Fibroblast of peridontal ligament (primary cell): Measurements from ENCODE around the gene SLC37A3.
"Not testable (repeated sequence)": the region's sequence is repeated elsewhere in the genome, so short reads cannot be mapped to it uniquely, and the experiment has no call there.

Experiments used
- DNase-seq: peaks from one replicate; pipeline ENCODE4 v3.0.0-alpha.2; 2010; ENCODE audit errors: extremely low read depth

The SLC37A3 gene

GRCh38 chr7:140314573-140315480 lies 83.5 kb downstream of the SLC37A3 start:
- peak; percentile 20 for DNase-seq

DNA sequence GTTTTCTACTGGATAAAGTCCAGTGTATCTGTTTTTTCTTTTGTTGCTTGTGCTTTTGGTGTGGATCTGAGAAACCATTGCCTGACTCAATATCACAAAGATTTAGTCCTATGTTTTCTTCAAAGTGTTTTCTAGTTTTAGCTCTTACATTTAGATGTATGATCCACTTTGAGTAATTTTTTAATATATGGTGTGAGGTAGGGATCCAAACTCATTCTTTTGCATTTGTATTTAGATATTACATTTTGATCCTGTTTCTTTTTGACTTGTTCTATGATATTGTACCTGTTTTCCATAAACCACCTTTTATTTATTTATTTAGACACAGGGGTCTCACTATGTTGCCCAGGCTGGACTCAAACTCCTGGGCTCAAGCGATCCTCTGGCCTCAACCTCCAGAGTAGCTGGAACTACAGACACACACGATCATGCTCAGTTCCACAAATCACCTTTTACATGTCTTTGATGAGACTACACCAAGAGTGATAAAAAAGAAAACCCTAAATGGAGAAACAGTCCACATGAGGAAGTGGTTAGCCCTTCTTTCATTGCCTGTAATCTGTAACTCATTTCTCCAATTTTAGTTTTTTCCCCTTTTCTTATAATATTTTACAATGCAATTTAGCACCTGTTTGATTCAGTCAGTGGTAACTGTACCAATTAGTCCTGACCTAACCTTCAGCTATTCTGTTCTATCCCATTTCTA lies 86.0 kb downstream of the SLC37A3 start:
- no peak for DNase-seq

GRCh38 chr7:140311128-140311527 lies 87.2 kb downstream of the SLC37A3 start:
- DNase-seq: not testable (repeated sequence)

DNA sequence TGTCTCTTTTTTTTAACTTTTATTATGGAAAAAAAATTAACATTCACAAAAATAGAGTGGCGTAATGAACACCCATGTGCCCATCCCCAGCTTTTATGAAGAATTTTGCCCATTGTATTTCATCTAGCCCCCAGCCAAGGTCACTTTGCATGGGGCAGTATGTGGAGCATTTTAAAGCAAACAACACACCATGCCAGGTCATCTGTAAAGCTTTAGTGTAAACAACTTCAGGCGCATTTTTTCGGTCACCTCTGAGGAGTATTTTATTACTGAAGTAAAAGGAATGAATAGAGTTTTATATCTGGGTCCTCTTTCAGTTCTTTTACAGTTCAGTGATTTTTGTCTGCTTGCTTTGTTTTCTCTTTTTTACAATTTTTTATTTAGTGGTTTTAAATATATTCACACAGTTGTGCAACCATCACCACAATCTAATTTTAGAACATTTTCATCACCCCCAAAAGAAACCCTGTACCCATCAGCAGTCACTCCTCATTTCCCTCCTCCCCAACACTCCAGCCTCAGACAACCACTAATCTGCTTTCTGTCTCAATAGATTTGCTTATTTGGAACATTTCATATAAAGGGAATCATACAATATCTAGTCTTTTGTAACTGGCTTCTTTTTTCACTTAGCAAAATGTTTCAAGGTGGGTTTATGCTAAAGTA lies 87.9 kb downstream of the SLC37A3 start:
- DNase-seq: peak; percentile 59

GRCh38 chr7:140308060-140308459 lies 90.3 kb downstream of the SLC37A3 start:
- no peak for DNase-seq

- DNase-seq: peak; percentile 38
These were observed 94.0 kb downstream of the SLC37A3 start for GRCh38 chr7:140304191-140304799.

GRCh38 chr7:140300243-140301136 lies 97.8 kb downstream of the SLC37A3 start:
- no peak for DNase-seq

DNA sequence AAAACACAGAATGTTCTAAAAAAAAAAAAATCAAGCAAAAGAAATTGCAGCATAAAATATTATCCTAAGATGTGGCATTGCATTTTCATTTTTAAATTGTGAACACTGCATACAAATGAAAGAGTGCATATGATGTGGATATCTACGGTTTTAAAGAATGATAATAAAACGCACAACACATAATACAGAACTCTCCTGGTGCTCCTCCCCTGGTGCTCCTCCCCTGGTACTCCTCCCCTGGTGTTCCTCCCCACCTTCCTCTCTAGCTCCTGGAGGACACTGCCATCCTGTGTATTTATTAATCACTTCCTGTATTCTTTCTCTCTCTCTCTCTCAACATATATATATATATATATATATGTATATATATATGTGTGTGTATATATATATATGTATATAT lies 100.1 kb downstream of the SLC37A3 start:
- DNase-seq: no peak

DNA sequence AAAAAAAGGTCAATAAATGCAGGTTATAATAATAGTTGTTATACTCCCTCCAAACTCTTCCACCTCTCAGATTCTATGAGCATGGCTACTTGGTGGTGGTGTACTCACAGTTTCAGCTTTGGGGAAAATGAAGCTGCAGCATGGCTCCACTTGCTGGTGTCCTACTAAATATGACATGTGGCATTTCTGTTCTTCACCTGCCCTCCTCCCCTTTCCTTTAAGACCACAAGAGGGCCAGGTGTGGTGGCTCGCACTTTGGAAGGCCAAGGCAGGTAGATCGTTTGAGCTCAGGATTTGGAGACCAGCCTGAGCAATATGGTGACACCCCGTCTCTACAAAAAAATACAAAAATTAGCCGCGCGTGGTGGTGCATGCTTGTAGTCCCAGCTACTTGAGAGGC lies 101.1 kb downstream of the SLC37A3 start:
- DNase-seq: no peak

- no peak for DNase-seq
These were observed 103.0 kb downstream of the SLC37A3 start for GRCh38 chr7:140295224-140295738.

- DNase-seq: no peak
These were observed 103.9 kb downstream of the SLC37A3 start for GRCh38 chr7:140294454-140294853.

DNA sequence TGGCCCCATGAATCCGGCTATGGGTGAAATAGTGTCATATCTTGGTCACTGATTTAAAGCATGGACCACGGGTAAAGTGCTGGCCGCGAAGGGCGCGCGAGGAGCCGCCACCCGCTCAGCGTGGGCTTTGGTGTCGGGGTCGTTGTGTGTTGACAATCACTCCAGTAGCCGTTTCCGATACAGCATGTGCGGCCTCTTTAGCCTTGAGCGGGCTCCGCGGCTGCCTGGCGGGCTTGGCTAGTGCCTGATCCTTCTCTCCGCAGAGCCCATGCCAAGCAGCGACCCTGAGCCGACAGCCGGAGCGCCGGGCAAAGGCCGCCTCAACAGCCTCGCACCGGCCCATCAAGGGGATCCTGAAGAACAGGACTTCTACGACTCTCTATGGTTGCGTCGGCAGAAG lies 105.9 kb downstream of the SLC37A3 start:
- no peak for DNase-seq

DNA sequence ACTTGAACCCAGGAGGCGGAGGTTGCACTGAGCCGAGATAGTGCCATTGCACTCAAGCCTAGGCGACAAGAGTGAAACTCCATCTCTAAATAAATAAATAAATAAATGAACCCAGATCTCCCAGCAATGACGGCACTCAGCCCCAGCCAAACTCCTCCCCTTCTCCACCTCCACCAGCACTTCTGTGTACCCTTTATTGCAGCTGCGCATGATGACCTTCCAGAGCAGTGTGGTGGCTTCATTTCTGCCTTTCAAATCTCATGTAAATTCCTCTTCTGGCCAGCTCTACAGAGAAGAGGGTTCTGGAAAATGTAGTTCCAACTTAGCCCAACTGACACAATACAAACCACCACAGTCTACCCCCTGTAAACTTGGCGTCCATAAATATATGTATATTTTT lies 108.5 kb downstream of the SLC37A3 start:
- DNase-seq: no peak

GRCh38 chr7:140287988-140288387 lies 110.3 kb downstream of the SLC37A3 start:
- DNase-seq: no peak

DNA sequence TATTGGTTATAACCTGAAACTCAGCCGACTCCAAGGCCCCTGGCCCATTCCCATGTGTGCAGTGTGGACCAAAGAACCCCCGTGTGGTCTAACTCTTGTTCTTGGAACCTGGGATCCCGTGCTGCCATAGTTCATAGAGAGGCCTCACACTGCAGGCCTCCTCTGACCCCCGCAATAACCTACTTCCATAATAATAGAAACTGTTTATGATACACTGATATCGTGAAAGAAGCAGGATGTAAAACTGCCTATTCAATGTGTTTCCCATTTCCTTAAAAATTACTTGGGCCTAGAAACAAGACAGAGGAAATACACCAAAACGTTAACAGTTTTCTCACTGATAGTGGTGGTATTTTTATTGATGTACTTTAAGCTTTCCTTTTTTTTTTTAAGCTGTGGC lies 112.4 kb downstream of the SLC37A3 start:
- DNase-seq: no peak

- DNase-seq: no peak
These were observed 114.3 kb downstream of the SLC37A3 start for GRCh38 chr7:140284062-140284461.
